Caco-2 (cell line): ENCODE results near the gene GPC6. TPM values are rescaled to one million over a fixed set of nuclear protein-coding genes. Genes with fewer than 3 reads are reported as not detected.

Experiments used
- BruUV-seq: library from RNA; stranded (reverse); fragments of 400-500 nt; replicated peaks from 2 replicates; lab custom pipeline; 2021; lab: Mats Ljungman, UMichigan
- CTCF ChIA-PET: fragments of 300-600 bp; sonication (Branson Sonifier 250); formaldehyde crosslinking; loops from one replicate; lab custom pipeline; 2022; ENCODE audit warnings: antibody characterized with exemption; lab: Charles Lee
- POLR2A ChIA-PET: fragments of 300-600 bp; sonication (Branson Sonifier 250); formaldehyde crosslinking; loops from one replicate; lab custom pipeline; 2022; ENCODE audit warnings: antibody characterized with exemption; lab: Charles Lee
- DNase-seq, 2 experiments: peaks; one replicate each; pipeline versions ENCODE4 v3.0.0 to v3.0.0-alpha.2; 2020 to 2022
- H3K27me3 ChIP-seq: replicated peaks from 2 replicates; pipeline ENCODE4 v1.6.0; 2011; ENCODE audit warnings: low read length; ENCODE audit not compliant: control insufficient read depth, insufficient read depth
- H3K36me3 ChIP-seq: 2 replicates; pipeline ENCODE4 v1.5.1; 2011; ENCODE audit warnings: low read length; ENCODE audit not compliant: control insufficient read depth, insufficient read depth
- H3K4me1 ChIP-seq: fragments of 250-450 bp; sonication (Bioruptor Pico); 2 replicates; pipeline ENCODE4 v1.5.1; 2020; ENCODE audit warnings: mild to moderate bottlenecking
- H3K4me3 ChIP-seq: 2 replicates; pipeline ENCODE4 v1.5.1; 2011; ENCODE audit warnings: low read depth, mild to moderate bottlenecking, control low read depth, low read length
- H3K9me3 ChIP-seq: fragments of 250-450 bp; sonication (Bioruptor Pico); 2 replicates; pipeline ENCODE4 v1.5.1; 2020; ENCODE audit warnings: mild to moderate bottlenecking, moderate library complexity
- H3K27ac Mint-ChIP-seq: one replicate; pipeline ENCODE4 v1.8.0; 2022; ENCODE audit warnings: mixed read lengths; ENCODE audit not compliant: unreplicated experiment
- H3K27me3 Mint-ChIP-seq: one replicate; pipeline ENCODE4 v1.8.0; 2022; ENCODE audit warnings: mixed read lengths; ENCODE audit not compliant: insufficient read depth, unreplicated experiment
- H3K36me3 Mint-ChIP-seq: one replicate; pipeline ENCODE4 v1.8.0; 2022; ENCODE audit warnings: mild to moderate bottlenecking, mixed read lengths; ENCODE audit not compliant: insufficient read depth, unreplicated experiment
- H3K4me1 Mint-ChIP-seq: one replicate; pipeline ENCODE4 v1.8.0; 2022; ENCODE audit warnings: low read depth, mixed read lengths; ENCODE audit not compliant: unreplicated experiment
- H3K4me3 Mint-ChIP-seq: one replicate; pipeline ENCODE4 v1.8.0; 2022; ENCODE audit warnings: mild to moderate bottlenecking, moderate library complexity, mixed read lengths; ENCODE audit not compliant: unreplicated experiment
- H3K9me3 Mint-ChIP-seq: one replicate; pipeline ENCODE4 v1.8.0; 2022; ENCODE audit warnings: mixed read lengths; ENCODE audit not compliant: unreplicated experiment
- intact Hi-C: fragments of 100-400 bp; cut with micrococcal nuclease; formaldehyde crosslinking; loops from one replicate; pipeline ENCODE4 v1.10.0; 2022; ENCODE audit not compliant: unreplicated experiment
- total RNA-seq: library from RNA; stranded (reverse); gene quantifications from 2 replicates; pipeline ENCODE4 v1.2.3, GENCODE V29; 2022
- TF ChIP-seq, protein P1 (sequence below), 2 experiments: fragments of 200-600 bp in 1 of 2; IDR thresholded peaks; 1 replicate in 1 of 2; 2 replicates in 1 of 2; pipeline versions ENCODE4 v1.5.1 to v1.8.0; 2011 to 2022; ENCODE audit warnings: antibody characterized with exemption in 1 of 2, control low read depth in 1 of 2, inconsistent platforms in 1 of 2, low read depth in 1 of 2, low read length in 1 of 2, mild to moderate bottlenecking in 1 of 2, moderate library complexity in 1 of 2; ENCODE audit not compliant: insufficient read depth in 1 of 2, severe bottlenecking in 1 of 2, unreplicated experiment in 1 of 2

GPC6 gene
- total RNA-seq, 1 experiment from 2014 or later, result 0.16 TPM

DNA sequence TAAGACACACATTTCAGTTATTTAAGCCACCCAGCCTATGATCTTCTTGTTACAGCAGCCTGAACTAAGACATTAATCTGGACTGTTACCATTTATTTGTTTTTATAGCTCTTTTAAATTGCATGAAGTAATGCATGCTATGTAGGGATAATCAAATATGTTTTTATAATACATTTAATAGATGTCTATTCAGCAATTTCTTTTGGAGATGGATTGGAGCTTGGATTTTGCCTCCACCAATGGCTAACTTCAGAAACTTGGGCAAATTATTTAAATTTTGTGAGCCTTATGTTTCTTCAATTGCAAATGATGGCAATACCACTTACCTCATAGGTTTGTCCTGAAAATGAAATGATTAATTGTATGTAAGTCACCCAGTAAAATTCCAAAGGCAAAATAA is 288.7 kb downstream of the GPC6 start:
- ChIA-PET CTCF (no interaction called here), POLR2A (no interaction called here)
- no TSS peak for BruUV-seq
- Mint-ChIP-seq H3K9me3 (no peaks in the 10 kb centered on the region), H3K4me3 (no peak overlapping the region), H3K27me3 (no peaks in the 10 kb centered on the region), H3K36me3 (no peaks in the 10 kb centered on the region), H3K4me1 (no peaks in the 10 kb centered on the region), H3K27ac (no peak overlapping the region)
- TF ChIP-seq, protein P1, sequence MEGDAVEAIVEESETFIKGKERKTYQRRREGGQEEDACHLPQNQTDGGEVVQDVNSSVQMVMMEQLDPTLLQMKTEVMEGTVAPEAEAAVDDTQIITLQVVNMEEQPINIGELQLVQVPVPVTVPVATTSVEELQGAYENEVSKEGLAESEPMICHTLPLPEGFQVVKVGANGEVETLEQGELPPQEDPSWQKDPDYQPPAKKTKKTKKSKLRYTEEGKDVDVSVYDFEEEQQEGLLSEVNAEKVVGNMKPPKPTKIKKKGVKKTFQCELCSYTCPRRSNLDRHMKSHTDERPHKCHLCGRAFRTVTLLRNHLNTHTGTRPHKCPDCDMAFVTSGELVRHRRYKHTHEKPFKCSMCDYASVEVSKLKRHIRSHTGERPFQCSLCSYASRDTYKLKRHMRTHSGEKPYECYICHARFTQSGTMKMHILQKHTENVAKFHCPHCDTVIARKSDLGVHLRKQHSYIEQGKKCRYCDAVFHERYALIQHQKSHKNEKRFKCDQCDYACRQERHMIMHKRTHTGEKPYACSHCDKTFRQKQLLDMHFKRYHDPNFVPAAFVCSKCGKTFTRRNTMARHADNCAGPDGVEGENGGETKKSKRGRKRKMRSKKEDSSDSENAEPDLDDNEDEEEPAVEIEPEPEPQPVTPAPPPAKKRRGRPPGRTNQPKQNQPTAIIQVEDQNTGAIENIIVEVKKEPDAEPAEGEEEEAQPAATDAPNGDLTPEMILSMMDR (IDR thresholded peaks at IDR 0.05; ENCODE audit: insufficient read depth in 1 of 2, low read depth in 1 of 2, low read length in 1 of 2, severe bottlenecking in 1 of 2, unreplicated experiment in 1 of 2), result no peak
- intact Hi-C loops, result no loop called here
- H3K4me3 ChIP-seq, result no peak overlapping the region
- no peaks in the 10 kb centered on the region for H3K36me3 ChIP-seq
- no peak for DNase-seq
- H3K4me1 ChIP-seq, result no peaks in the 10 kb centered on the region
- H3K27me3 ChIP-seq, result no peaks in the 10 kb centered on the region
- H3K9me3 ChIP-seq, result no peaks in the 10 kb centered on the region

GRCh38 chr13:93517658-93518057 is 291.1 kb downstream of the GPC6 start:
- H3K27me3 Mint-ChIP-seq, result peaks cover 2% of the 10 kb centered on the region
- H3K4me3 ChIP-seq, result no peak overlapping the region
- no peaks in the 10 kb centered on the region for H3K4me1 ChIP-seq
- no peak for DNase-seq
- no peaks in the 10 kb centered on the region for H3K36me3 ChIP-seq
- intact Hi-C loops, result no loop called here
- no peaks in the 10 kb centered on the region for H3K27me3 ChIP-seq
- ChIA-PET CTCF (no interaction called here), POLR2A (no interaction called here)
- H3K27ac Mint-ChIP-seq, result no peak overlapping the region
- H3K9me3 Mint-ChIP-seq, result no peaks in the 10 kb centered on the region
- BruUV-seq, result no TSS peak
- no peaks in the 10 kb centered on the region for H3K36me3 Mint-ChIP-seq
- no peaks in the 10 kb centered on the region for H3K4me1 Mint-ChIP-seq
- TF ChIP-seq, protein P1 (IDR thresholded peaks at IDR 0.05; ENCODE audit: insufficient read depth in 1 of 2, low read depth in 1 of 2, low read length in 1 of 2, severe bottlenecking in 1 of 2, unreplicated experiment in 1 of 2), result no peak
- no peak overlapping the region for H3K4me3 Mint-ChIP-seq
- no peaks in the 10 kb centered on the region for H3K9me3 ChIP-seq

- DNase-seq, result no peak
- BruUV-seq, result no TSS peak
- TF ChIP-seq, protein P1 (IDR thresholded peaks at IDR 0.05; ENCODE audit: insufficient read depth in 1 of 2, low read depth in 1 of 2, low read length in 1 of 2, severe bottlenecking in 1 of 2, unreplicated experiment in 1 of 2), result no peak
- no peaks in the 10 kb centered on the region for H3K4me1 Mint-ChIP-seq
- H3K27me3 Mint-ChIP-seq, result peaks cover 2% of the 10 kb centered on the region
- no peak overlapping the region for H3K4me3 Mint-ChIP-seq
- no peak overlapping the region for H3K27ac Mint-ChIP-seq
- H3K4me1 ChIP-seq, result no peaks in the 10 kb centered on the region
- no peaks in the 10 kb centered on the region for H3K9me3 Mint-ChIP-seq
- H3K4me3 ChIP-seq, result no peak overlapping the region
- no peaks in the 10 kb centered on the region for H3K36me3 ChIP-seq
- no peaks in the 10 kb centered on the region for H3K27me3 ChIP-seq
- H3K9me3 ChIP-seq, result no peaks in the 10 kb centered on the region
- POLR2A ChIA-PET, result no interaction called here
- intact Hi-C loops, result no loop called here
- no peaks in the 10 kb centered on the region for H3K36me3 Mint-ChIP-seq
- CTCF ChIA-PET, result no interaction called here
Measured at GRCh38 chr13:93521307-93521706, 294.7 kb downstream of the GPC6 start.
